Skin of body (tissue), 2 donors: ENCODE data around the gene KRT6B. TPM values are rescaled to one million over a fixed set of nuclear protein-coding genes. Genes with fewer than 3 reads are reported as not detected.
"Not testable (repeated sequence)": the region's sequence is repeated elsewhere in the genome, so short reads cannot be mapped to it uniquely, and the experiment has no call there.

Experiments
- DNase-seq: peaks from one replicate; lab custom pipeline; 2025; lab: John Stamatoyannopoulos, UW
- total RNA-seq: library from RNA; depleted of rRNA; stranded (reverse); fragments of >200 nt; gene quantifications from one replicate; pipeline ENCODE4 v1.2.3, GENCODE V29; 2014

Gene KRT6B
- total RNA-seq, 1 donor from 2014 or later: 204 TPM

- DNase-seq: no peak
These were observed 17.9 kb upstream of the KRT6B start for GRCh38 chr12:52469853-52470252.

GRCh38 chr12:52464897-52465296 is 13.0 kb upstream of the KRT6B start:
- DNase-seq: no peak

- DNase-seq: no peak
These were observed 9.7 kb upstream of the KRT6B start for GRCh38 chr12:52461693-52462092.

- DNase-seq: no peak
These were observed 6.9 kb upstream of the KRT6B start for GRCh38 chr12:52458861-52459260.

- DNase-seq: no peak
These were observed 3.9 kb upstream of the KRT6B start for GRCh38 chr12:52455821-52456220.

- no peak for DNase-seq
These were observed 2.7 kb upstream of the KRT6B start for GRCh38 chr12:52454411-52455201.

GRCh38 chr12:52448228-52448627 is 3.7 kb downstream of the KRT6B start:
- DNase-seq: no peak

GRCh38 chr12:52447196-52447595 is 4.8 kb downstream of the KRT6B start:
- not testable (repeated sequence) for DNase-seq

GRCh38 chr12:52446367-52447045 is 5.4 kb downstream of the KRT6B start:
- no peak for DNase-seq

- no peak for DNase-seq
These were observed 6.1 kb downstream of the KRT6B start for GRCh38 chr12:52445876-52446275.

GRCh38 chr12:52444647-52445595 is 7.0 kb downstream of the KRT6B start:
- no peak for DNase-seq

GRCh38 chr12:52443966-52444365 is 8.0 kb downstream of the KRT6B start:
- no peak for DNase-seq

- DNase-seq: no peak
These were observed 9.3 kb downstream of the KRT6B start for GRCh38 chr12:52442600-52443061.

GRCh38 chr12:52441320-52441911 is 10.5 kb downstream of the KRT6B start:
- no peak for DNase-seq

GRCh38 chr12:52440821-52441319 is 11.1 kb downstream of the KRT6B start:
- DNase-seq: no peak

GRCh38 chr12:52439845-52440244 is 12.1 kb downstream of the KRT6B start:
- DNase-seq: no peak

- DNase-seq: no peak
These were observed 12.5 kb downstream of the KRT6B start for GRCh38 chr12:52439420-52439819.

- DNase-seq: no peak
These were observed 13.3 kb downstream of the KRT6B start for GRCh38 chr12:52438305-52439301.

GRCh38 chr12:52437508-52437907 is 14.4 kb downstream of the KRT6B start:
- DNase-seq: no peak
